Heart left ventricle (tissue), 16 donors: ENCODE results near the gene BACH2. TPM values are rescaled to one million over a fixed set of nuclear protein-coding genes. Genes with fewer than 3 reads are reported as not detected.
A peak's percentile ranks its signal among the peaks of the same experiment; 100 is the strongest.

ENCODE experiments used
- ATAC-seq, 4 donors: fragments of 200-7000 bp; cut with Tn5 transposase; one replicate each; pipeline ENCODE4 v1.9.1; 2020 to 2022; ENCODE audit warnings: moderate library complexity in 4 of 4, mild to moderate bottlenecking in 3 of 4, moderate number of reproducible peaks in 1 of 4
- DNase-seq, 5 donors: peaks; one replicate each; pipeline ENCODE4 v3.0.0-alpha.2; 2020
- H3K27ac ChIP-seq, 12 donors: fragments of 200-600 bp; sonication (generic) in 4 of 12; one replicate each; pipeline versions ENCODE4 v1.5.0 to v1.8.0; 2016 to 2022; ENCODE audit warnings: mild to moderate bottlenecking in 2 of 12
- H3K27me3 ChIP-seq, 9 donors: fragments of 200-600 bp; sonication (generic) in 2 of 9; one replicate each; pipeline versions ENCODE4 v1.5.1 to v1.8.0; 2016 to 2022; ENCODE audit warnings: mild to moderate bottlenecking in 3 of 9
- H3K36me3 ChIP-seq, 9 donors: fragments of 200-600 bp; sonication (generic) in 2 of 9; one replicate each; pipeline versions ENCODE4 v1.5.0 to v1.8.0; 2018 to 2022; ENCODE audit warnings: mild to moderate bottlenecking in 2 of 9
- H3K4me1 ChIP-seq, 12 donors: fragments of 200-600 bp; sonication (generic) in 4 of 12; one replicate each; pipeline versions ENCODE4 v1.5.0 to v1.8.0; 2016 to 2022; ENCODE audit warnings: mild to moderate bottlenecking in 3 of 12
- H3K4me3 ChIP-seq, 12 donors: fragments of 200-600 bp; sonication (generic) in 4 of 12; one replicate each; pipeline versions ENCODE4 v1.5.0 to v1.8.0; 2017 to 2022; ENCODE audit warnings: mild to moderate bottlenecking in 9 of 12, moderate library complexity in 4 of 12
- H3K9me3 ChIP-seq, 12 donors: fragments of 200-600 bp; sonication (generic) in 4 of 12; one replicate each; pipeline versions ENCODE4 v1.5.0 to v1.8.0; 2016 to 2022; ENCODE audit warnings: mild to moderate bottlenecking in 1 of 12
- POLR2A ChIP-seq, 2 donors: fragments of 450-650 bp; IDR thresholded peaks; one replicate each; pipeline ENCODE4 v1.6.1; 2017; ENCODE audit warnings: antibody characterized with exemption in 2 of 2, mild to moderate bottlenecking in 2 of 2, moderate library complexity in 2 of 2
- WGBS, 4 donors: extraction: QIAGEN DNeasy Blood & Tissue Kit in 2 of 4; methylation state at CpG; one replicate each; pipeline versions ENCODE4 v1.1.5 to v1.1.7; 2013 to 2018; 5-methylcytosine and 5-hydroxymethylcytosine counted together
- intact Hi-C, 10 donors: fragments of 100-400 bp; cut with DNase I; formaldehyde crosslinking; loops; one replicate each; pipeline versions ENCODE4 v1.11.1 to v1.14.2; 2022
- polyA plus RNA-seq, 2 donors: library from polyadenylated mRNA; stranded (reverse); fragments of 200-250 nt; gene quantifications; one replicate each; pipeline ENCODE4 v1.2.3, GENCODE V29; 2013
- total RNA-seq, 9 donors: library from RNA; depleted of rRNA in 2 of 9; stranded (reverse); fragments of >200 nt in 2 of 9; fragmentation: NEBNext Ultra II Directional in 3 of 9; extraction: Animal tissue kit (Norgen Biotek cat#: 25700) in 3 of 9; gene quantifications; one replicate each; pipeline versions ENCODE4 v1.1.0 to v1.2.4, GENCODE V29; 2016 to 2023
- TF ChIP-seq, protein P1 (sequence below), 12 donors: fragments of 200-600 bp; sonication (generic) in 4 of 12; IDR thresholded peaks; one replicate each; pipeline versions ENCODE4 v1.5.0 to v1.8.0; 2018 to 2022; ENCODE audit warnings: antibody characterized with exemption in 12 of 12, mild to moderate bottlenecking in 5 of 12
- donor health status: ischemic (EF 13 %, LVEDD 7.1; RV severe dilation, severe dysfunction).
- donor health status: healthy with polysubstance abuse.
- donor health status: DM: no; HTN: yes; CAD: no.
- donor health status: DM: no; HTN: no; CAD: no.
- donor health status: ischemic (EF 25% LVEDD 6.9; RV normal size, moderate dysfunction).
- donor health status: ischemic (EF 25% LVEDD 5.7; RV mildly dilated, moderate dysfunction).
- donor health status: healthy.
- donor health status: DM: yes; HTN: yes; CAD: no.
- donor health status: ischemic (EF 35%, LVEDD 5.7; RV mildly dilated, moderate dysfunction).
- donor health status: nonischemic (EF 11% LVEDD 7.7; RV severe dilation, severe dysfunction).
- donor health status: DM: yes; HTN: yes; CAD: no.
- donor health status: PGD.
- donor health status: ischemic (EF 29% LVEDD 5.4; RV normal size, mild dysfunction).
- donor health status: nonischemic (EF 23%, LVEDD 6.1; RV moderate dilation, normal function).

The BACH2 gene
- total and polyA plus RNA-seq, 11 donors = 0.23 to 8.4 (median 1.5) TPM

- H3K9me3 ChIP-seq = no peaks in the 10 kb centered on the region
- peaks cover 0 to 17% (median 7%) of the 10 kb centered on the region in 12 donors for H3K4me1 ChIP-seq
- intact Hi-C loops = loop anchor here (2.0 to 10.0 kb wide), 18 partner anchors 62 to 352 kb away; no protein-coding TSS in a partner anchor
- no peaks in the 10 kb centered on the region for H3K36me3 ChIP-seq
- H3K27me3 ChIP-seq = peaks cover 0 to 30% (median 0%) of the 10 kb centered on the region in 9 donors
- peak in 1 of 4 donors; percentile 5 for ATAC-seq
- 26 to 50% (median 33%) methylated on average over 16 to 31 of the region's 31 CpGs for WGBS, 4 donors
- no peak for TF ChIP-seq POLR2A (IDR thresholded peaks at IDR 0.05)
- TF ChIP-seq, protein P1, sequence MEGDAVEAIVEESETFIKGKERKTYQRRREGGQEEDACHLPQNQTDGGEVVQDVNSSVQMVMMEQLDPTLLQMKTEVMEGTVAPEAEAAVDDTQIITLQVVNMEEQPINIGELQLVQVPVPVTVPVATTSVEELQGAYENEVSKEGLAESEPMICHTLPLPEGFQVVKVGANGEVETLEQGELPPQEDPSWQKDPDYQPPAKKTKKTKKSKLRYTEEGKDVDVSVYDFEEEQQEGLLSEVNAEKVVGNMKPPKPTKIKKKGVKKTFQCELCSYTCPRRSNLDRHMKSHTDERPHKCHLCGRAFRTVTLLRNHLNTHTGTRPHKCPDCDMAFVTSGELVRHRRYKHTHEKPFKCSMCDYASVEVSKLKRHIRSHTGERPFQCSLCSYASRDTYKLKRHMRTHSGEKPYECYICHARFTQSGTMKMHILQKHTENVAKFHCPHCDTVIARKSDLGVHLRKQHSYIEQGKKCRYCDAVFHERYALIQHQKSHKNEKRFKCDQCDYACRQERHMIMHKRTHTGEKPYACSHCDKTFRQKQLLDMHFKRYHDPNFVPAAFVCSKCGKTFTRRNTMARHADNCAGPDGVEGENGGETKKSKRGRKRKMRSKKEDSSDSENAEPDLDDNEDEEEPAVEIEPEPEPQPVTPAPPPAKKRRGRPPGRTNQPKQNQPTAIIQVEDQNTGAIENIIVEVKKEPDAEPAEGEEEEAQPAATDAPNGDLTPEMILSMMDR (IDR thresholded peaks at IDR 0.05) = peak in 2 of 12 donors; percentile 12 to 16
- DNase-seq = no peak
- peak overlapping the region; percentile 67 to 93 (median 84) for H3K27ac ChIP-seq
- H3K4me3 ChIP-seq = peak overlapping the region; percentile 66 to 93 (median 80)
These were observed 648 bp upstream of the BACH2 start for GRCh38 chr6:90297115-90297866.

DNA sequence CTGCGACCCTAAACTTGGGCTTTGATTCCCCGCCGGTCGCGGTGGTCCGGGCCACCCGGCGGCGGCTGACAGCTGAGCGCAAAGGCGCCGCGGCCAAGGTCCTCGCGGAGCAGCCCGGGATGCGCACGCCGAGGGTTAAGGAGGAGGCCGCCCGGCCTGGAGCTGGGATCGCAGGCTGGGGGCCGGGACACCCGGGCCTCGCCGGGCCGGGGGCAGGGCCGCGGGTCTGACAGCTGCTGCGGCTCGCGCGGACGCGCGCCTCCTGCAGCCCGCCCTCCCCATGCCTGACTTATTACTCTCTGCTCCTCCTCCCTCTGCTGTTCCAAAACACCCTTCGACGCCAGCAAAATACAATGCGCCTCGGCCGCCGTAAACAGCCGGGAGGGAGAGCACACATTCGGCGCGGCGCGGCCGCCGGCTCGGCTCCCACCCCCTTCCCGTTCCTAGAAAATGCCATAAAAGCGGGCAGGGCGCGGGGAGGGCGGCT is 746 bp downstream of the BACH2 start:
- intact Hi-C loops = loop anchor here (2.0 to 10.0 kb wide), 18 partner anchors 61 to 351 kb away; no protein-coding TSS in a partner anchor
- H3K27ac ChIP-seq = peak overlapping the region; percentile 67 to 93 (median 84)
- peak; percentile 71 to 84 (median 78) for DNase-seq

DNA sequence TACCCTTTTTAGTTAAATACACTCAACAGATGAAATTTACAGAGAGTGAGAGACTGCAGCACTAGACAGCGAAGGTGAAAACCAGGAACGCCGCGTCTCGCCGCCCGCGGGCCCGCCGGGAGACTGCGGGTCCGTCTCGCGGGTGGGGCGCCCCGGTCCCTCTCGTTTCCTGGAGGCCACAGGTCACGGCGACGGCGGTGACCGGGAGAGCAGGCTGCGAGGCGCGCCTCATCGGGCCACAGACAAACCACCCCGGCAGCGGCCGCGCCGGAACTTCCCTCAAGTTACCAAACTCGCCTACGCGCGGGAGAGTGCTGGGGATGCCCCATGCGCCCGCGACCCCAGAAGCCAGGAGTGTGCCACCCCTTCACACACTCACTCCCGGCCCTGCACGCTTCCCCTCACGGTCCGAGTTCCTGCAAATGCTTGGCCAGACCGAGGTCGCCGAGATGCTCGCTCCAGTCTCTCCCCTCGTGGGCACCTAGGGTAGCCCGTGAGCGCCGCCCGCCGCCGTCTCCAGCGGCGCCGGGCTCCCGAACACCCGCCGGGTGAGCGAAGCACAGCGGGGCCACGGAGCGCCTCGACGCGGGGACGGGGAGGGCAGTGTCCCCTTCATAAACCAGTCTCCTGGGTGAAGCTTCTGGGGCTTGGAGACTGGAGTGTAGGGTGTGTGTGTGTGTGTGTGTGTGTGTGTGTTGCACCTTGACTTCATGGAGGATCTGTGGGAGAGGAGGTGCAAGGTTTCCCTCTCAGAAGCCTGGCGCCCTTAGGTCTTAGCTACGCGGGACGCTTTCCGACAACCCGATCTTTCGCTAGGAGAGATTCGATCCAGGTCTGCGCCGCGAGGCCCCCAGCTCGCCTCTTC is 1.4 kb downstream of the BACH2 start:
- H3K4me3 ChIP-seq = peak overlapping the region; percentile 66 to 93 (median 80)
- DNase-seq (peak; percentile 43 to 77 (median 58)), ATAC-seq (peak; percentile 47 to 77 (median 73))
- intact Hi-C loops = loop anchor here (2.0 to 10.0 kb wide), 17 partner anchors 60 to 350 kb away; no protein-coding TSS in a partner anchor
- 0 to 1% (median 1%) methylated on average over 60 to 79 of the region's 79 CpGs for WGBS, 4 donors
- H3K36me3 ChIP-seq = no peaks in the 10 kb centered on the region
- H3K27ac ChIP-seq = peak overlapping the region; percentile 67 to 93 (median 84)
- H3K9me3 ChIP-seq = no peaks in the 10 kb centered on the region
- peaks cover 0 to 22% (median 8%) of the 10 kb centered on the region in 12 donors for H3K4me1 ChIP-seq
- H3K27me3 ChIP-seq = peaks cover 0 to 30% (median 0%) of the 10 kb centered on the region in 9 donors
- TF ChIP-seq POLR2A (IDR thresholded peaks at IDR 0.05) = no peak
- TF ChIP-seq, protein P1 (IDR thresholded peaks at IDR 0.05) = peak in 9 of 12 donors; percentile 13 to 40 (median 20)

More for the DNA sequence above, 746 bp downstream of the BACH2 start:
- H3K9me3 ChIP-seq = no peaks in the 10 kb centered on the region
- H3K27me3 ChIP-seq = peaks cover 0 to 30% (median 0%) of the 10 kb centered on the region in 9 donors
- H3K36me3 ChIP-seq = no peaks in the 10 kb centered on the region
- TF ChIP-seq, protein P1 (IDR thresholded peaks at IDR 0.05) = peak in 8 of 12 donors; percentile 8 to 56 (median 30)
- no peak for TF ChIP-seq POLR2A (IDR thresholded peaks at IDR 0.05)
- peak overlapping the region; percentile 66 to 93 (median 80) for H3K4me3 ChIP-seq
- ATAC-seq = peak; percentile 46 to 83 (median 82)
- WGBS, 4 donors = 0 to 1% (median 1%) methylated on average over 16 to 57 of the region's 57 CpGs
- peaks cover 0 to 22% (median 7%) of the 10 kb centered on the region in 12 donors for H3K4me1 ChIP-seq
